Nephron (organoid): ENCODE results near the gene PCSK2.
A peak's percentile ranks its signal among the peaks of the same experiment; 100 is the strongest.

Experiments
- H3K27ac Mint-ChIP-seq, 3 experiments: 2 replicates each; pipeline ENCODE4 v1.8.0; 2020; ENCODE audit warnings: mixed read lengths in 3 of 3, mild to moderate bottlenecking in 2 of 3, moderate library complexity in 1 of 3
- H3K27me3 Mint-ChIP-seq: 2 replicates; pipeline ENCODE4 v1.8.0; 2021; ENCODE audit warnings: low read depth, mild to moderate bottlenecking, moderate library complexity, mixed read lengths
- H3K36me3 Mint-ChIP-seq: 2 replicates; pipeline ENCODE4 v1.8.0; 2020; ENCODE audit warnings: low read depth, mixed read lengths
- H3K4me1 Mint-ChIP-seq: 2 replicates; pipeline ENCODE4 v1.8.0; 2020; ENCODE audit warnings: mixed read lengths
- H3K4me3 Mint-ChIP-seq, 3 experiments: 2 replicates each; pipeline ENCODE4 v1.8.0; 2020; ENCODE audit warnings: mild to moderate bottlenecking in 3 of 3, mixed read lengths in 3 of 3, moderate library complexity in 2 of 3
- H3K9me3 Mint-ChIP-seq: 2 replicates; pipeline ENCODE4 v1.8.0; 2020; ENCODE audit warnings: mixed read lengths
- CTCF ChIP-seq, 3 experiments: fragments of 200-600 bp; sonication (generic); IDR thresholded peaks; one replicate each; pipeline ENCODE4 v1.5.0; 2021; ENCODE audit warnings: antibody characterized with exemption in 3 of 3; ENCODE audit not compliant: unreplicated experiment in 3 of 3

PCSK2 gene

GRCh38 chr20:17276101-17276500 is 49.3 kb downstream of the PCSK2 start:
- H3K36me3 Mint-ChIP-seq, result no peaks in the 10 kb centered on the region
- no peak overlapping the region for H3K27ac Mint-ChIP-seq
- no peak overlapping the region for H3K4me3 Mint-ChIP-seq
- H3K4me1 Mint-ChIP-seq, result no peaks in the 10 kb centered on the region
- H3K9me3 Mint-ChIP-seq, result peaks cover 7% of the 10 kb centered on the region
- H3K27me3 Mint-ChIP-seq, result peaks cover 4% of the 10 kb centered on the region
- no peak for TF ChIP-seq CTCF (IDR thresholded peaks at IDR 0.05; ENCODE audit: unreplicated experiment in 3 of 3)

DNA sequence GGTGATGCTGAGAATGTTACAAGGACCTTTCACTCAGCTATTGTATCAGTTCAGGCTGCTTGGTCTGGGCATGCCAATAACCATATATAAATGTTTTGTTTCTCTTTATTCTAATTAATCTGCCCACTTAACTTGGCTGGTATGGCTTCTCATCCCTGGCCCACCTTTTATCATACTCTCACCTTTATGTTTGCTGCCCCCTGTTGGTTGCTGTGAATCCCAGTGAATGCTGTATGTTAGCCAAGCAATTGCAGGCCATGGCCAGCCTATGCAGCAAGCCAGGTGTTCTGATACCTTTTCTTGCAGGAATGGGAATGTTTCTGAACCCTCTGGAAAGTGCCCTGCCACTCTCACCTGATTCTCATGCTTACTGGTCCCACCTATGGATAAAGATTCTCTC is 54.6 kb downstream of the PCSK2 start:
- H3K9me3 Mint-ChIP-seq, result peaks cover 7% of the 10 kb centered on the region
- H3K4me1 Mint-ChIP-seq, result no peaks in the 10 kb centered on the region
- no peak overlapping the region for H3K4me3 Mint-ChIP-seq
- H3K27me3 Mint-ChIP-seq, result peaks cover 4% of the 10 kb centered on the region
- no peak overlapping the region for H3K27ac Mint-ChIP-seq
- peak; percentile 25 to 52 (median 29) for TF ChIP-seq CTCF (IDR thresholded peaks at IDR 0.05; ENCODE audit: unreplicated experiment in 3 of 3)
- no peaks in the 10 kb centered on the region for H3K36me3 Mint-ChIP-seq

GRCh38 chr20:17282501-17282900 is 55.7 kb downstream of the PCSK2 start:
- H3K36me3 Mint-ChIP-seq, result no peaks in the 10 kb centered on the region
- peaks cover 9% of the 10 kb centered on the region for H3K27me3 Mint-ChIP-seq
- no peak for TF ChIP-seq CTCF (IDR thresholded peaks at IDR 0.05; ENCODE audit: unreplicated experiment in 3 of 3)
- H3K9me3 Mint-ChIP-seq, result peaks cover 7% of the 10 kb centered on the region
- H3K4me1 Mint-ChIP-seq, result no peaks in the 10 kb centered on the region
- H3K27ac Mint-ChIP-seq, result no peak overlapping the region
- no peak overlapping the region for H3K4me3 Mint-ChIP-seq

GRCh38 chr20:17287503-17287902 is 60.7 kb downstream of the PCSK2 start:
- no peaks in the 10 kb centered on the region for H3K36me3 Mint-ChIP-seq
- no peak overlapping the region for H3K27ac Mint-ChIP-seq
- peaks cover 9% of the 10 kb centered on the region for H3K27me3 Mint-ChIP-seq
- H3K4me1 Mint-ChIP-seq, result no peaks in the 10 kb centered on the region
- no peaks in the 10 kb centered on the region for H3K9me3 Mint-ChIP-seq
- no peak overlapping the region for H3K4me3 Mint-ChIP-seq
- no peak for TF ChIP-seq CTCF (IDR thresholded peaks at IDR 0.05; ENCODE audit: unreplicated experiment in 3 of 3)

DNA sequence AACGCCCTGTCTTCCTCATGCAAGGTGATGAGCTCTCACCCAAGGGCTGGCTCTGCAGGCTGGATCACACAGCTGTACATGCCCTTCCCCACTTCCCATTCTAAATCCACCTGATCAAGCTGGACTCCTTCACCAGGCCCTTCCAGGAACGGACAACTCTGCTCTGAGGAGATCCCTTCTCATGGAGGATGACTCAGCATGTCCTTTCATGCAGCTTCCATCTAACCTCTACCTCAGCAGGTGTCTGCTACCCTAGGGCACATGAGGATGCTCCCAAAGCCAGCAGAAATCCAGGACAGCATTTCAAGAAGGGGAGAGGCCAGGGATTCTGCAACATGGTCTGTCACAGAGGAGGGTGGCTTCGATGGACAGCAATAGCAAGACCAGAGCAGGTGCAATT is 61.2 kb downstream of the PCSK2 start:
- Mint-ChIP-seq H3K4me1 (no peaks in the 10 kb centered on the region), H3K27ac (no peak overlapping the region), H3K4me3 (no peak overlapping the region), H3K36me3 (no peaks in the 10 kb centered on the region), H3K27me3 (peaks cover 9% of the 10 kb centered on the region), H3K9me3 (no peaks in the 10 kb centered on the region)
- no peak for TF ChIP-seq CTCF (IDR thresholded peaks at IDR 0.05; ENCODE audit: unreplicated experiment in 3 of 3)

DNA sequence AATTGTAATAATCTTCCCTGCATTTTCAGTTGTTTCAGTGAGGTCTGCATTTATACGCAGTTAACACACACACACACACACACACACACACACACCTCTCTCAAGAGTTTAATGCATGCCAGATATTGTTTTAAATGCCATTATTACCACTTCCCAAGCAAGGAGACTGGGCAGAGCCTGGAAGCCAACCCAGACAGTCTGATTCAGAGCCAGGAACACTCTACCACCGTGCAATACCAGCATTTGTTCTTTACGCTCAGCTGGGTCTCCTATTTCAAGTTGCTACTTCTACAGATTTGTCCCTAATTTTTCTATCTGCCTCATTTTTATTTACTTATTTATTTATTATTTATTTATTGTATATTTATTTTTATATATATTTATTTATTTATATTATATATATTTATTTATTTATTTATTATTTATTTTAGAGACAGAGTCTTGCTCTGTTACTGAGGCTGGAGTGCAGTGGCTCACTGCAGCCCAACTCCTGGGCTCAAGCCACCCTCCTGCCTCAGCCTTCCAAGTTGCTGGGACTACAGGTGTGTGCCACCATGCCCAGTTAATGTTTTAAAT is 68.4 kb downstream of the PCSK2 start:
- no peak for TF ChIP-seq CTCF (IDR thresholded peaks at IDR 0.05; ENCODE audit: unreplicated experiment in 3 of 3)
- no peak overlapping the region for H3K27ac Mint-ChIP-seq
- H3K27me3 Mint-ChIP-seq, result peaks cover 5% of the 10 kb centered on the region
- no peak overlapping the region for H3K4me3 Mint-ChIP-seq
- no peaks in the 10 kb centered on the region for H3K9me3 Mint-ChIP-seq
- H3K36me3 Mint-ChIP-seq, result no peaks in the 10 kb centered on the region
- H3K4me1 Mint-ChIP-seq, result no peaks in the 10 kb centered on the region
